K562 (cell line): ENCODE data around the gene MCL1. TPM values are rescaled to one million over a fixed set of nuclear protein-coding genes. Genes with fewer than 3 reads are reported as not detected.

ENCODE experiments used
- BCOR ChIP-seq: fragments of 450-650 bp; IDR thresholded peaks from 2 replicates; pipeline ENCODE4 v1.6.1; 2016
- COPS2 ChIP-seq: fragments of 450-650 bp; conservative IDR thresholded peaks from 2 replicates; pipeline ENCODE4 v1.6.1; 2016; ENCODE audit warnings: mild to moderate bottlenecking, moderate library complexity
- ELF4 ChIP-seq: fragments of 450-650 bp; formaldehyde crosslinking; IDR thresholded peaks from 2 replicates; pipeline ENCODE4 v1.4.0; 2022; ENCODE audit warnings: missing genetic modification characterization
- HDAC1 ChIP-seq, 2 experiments: fragments of 450-650 bp; IDR thresholded peaks; 2 replicates each; pipeline ENCODE4 v1.6.1; 2016 to 2017; ENCODE audit warnings: inconsistent platforms in 1 of 2, mild to moderate bottlenecking in 1 of 2, moderate library complexity in 1 of 2
- JUNB ChIP-seq: fragments of 450-650 bp; formaldehyde crosslinking; conservative IDR thresholded peaks from 2 replicates; pipeline ENCODE4 v1.4.0; 2020; ENCODE audit warnings: mild to moderate bottlenecking
- LEF1 ChIP-seq: fragments of 450-650 bp; IDR thresholded peaks from 2 replicates; pipeline ENCODE4 v1.6.1; 2016; ENCODE audit warnings: mild to moderate bottlenecking
- RHOXF2B ChIP-seq: fragments of 250-450 bp; sonication (Bioruptor Pico); conservative IDR thresholded peaks from 2 replicates; pipeline ENCODE4 v1.5.1; 2021
- SMAD3 ChIP-seq: fragments of 450-650 bp; formaldehyde crosslinking; conservative IDR thresholded peaks from 2 replicates; pipeline ENCODE4 v1.4.0; 2020; ENCODE audit warnings: mild to moderate bottlenecking
- SUPT5H ChIP-seq: fragments of 450-650 bp; IDR thresholded peaks from 2 replicates; pipeline ENCODE4 v1.6.1; 2016
- XRCC3 ChIP-seq: fragments of 450-650 bp; IDR thresholded peaks from 2 replicates; pipeline ENCODE4 v1.6.1; 2017; ENCODE audit warnings: mild to moderate bottlenecking, moderate library complexity
- YY1 ChIP-seq, 3 experiments: IDR thresholded peaks; 2 replicates each; pipeline ENCODE4 v1.6.1; 2011; ENCODE audit warnings: low read length in 2 of 3, mild to moderate bottlenecking in 2 of 3, moderate library complexity in 2 of 3, borderline replicate concordance in 1 of 3, control low read depth in 1 of 3, low read depth in 1 of 3; ENCODE audit not compliant: insufficient read depth in 3 of 3, insufficient replicate concordance in 2 of 3, control insufficient read depth in 1 of 3, insufficient read length in 1 of 3; ENCODE audit errors: extremely low read depth in 1 of 3
- ZNF175 ChIP-seq: fragments of 200-800 bp; sonication (Bioruptor generic); IDR thresholded peaks from 2 replicates; pipeline ENCODE4 v1.6.1; 2016; ENCODE audit warnings: low read depth, mild to moderate bottlenecking, missing genetic modification characterization, missing compliant biosample characterization
- ZZZ3 ChIP-seq: fragments of 450-650 bp; IDR thresholded peaks from 2 replicates; pipeline ENCODE4 v1.6.1; 2016; ENCODE audit warnings: antibody characterized with exemption, mild to moderate bottlenecking, moderate library complexity
- polyA plus RNA-seq, 8 experiments: library from polyadenylated mRNA; depleted of rRNA in 4 of 8; stranded (reverse) in 5 of 8; unstranded in 3 of 8; fragments of >200 nt; fragmentation: Nextera tagmentation in 2 of 8; fragmentation: Illumina TruSeq in 1 of 8; extraction: Ambion mirVana in 2 of 8; extraction: Trizol in 1 of 8; gene quantifications; 2 replicates each; pipeline versions ENCODE4 v1.2.1 to v1.2.3, GENCODE V29; 2011 to 2014; ENCODE audit warnings: inconsistent platforms in 1 of 8, missing spikeins in 1 of 8
- total RNA-seq, 7 experiments: library from RNA; depleted of rRNA in 6 of 7; stranded (reverse); fragments of >200 nt in 6 of 7; fragmentation: Illumina TruSeq in 2 of 7; extraction: Trizol in 2 of 7; gene quantifications; 2 replicates each; pipeline versions ENCODE4 v1.2.1 to v1.2.3, GENCODE V29; 2011 to 2021; ENCODE audit warnings: low replicate concordance in 1 of 7
- TF ChIP-seq, protein P1 (sequence below): fragments of 250-450 bp; sonication (Bioruptor Pico); IDR thresholded peaks from 2 replicates; pipeline ENCODE4 v1.4.0; 2020
- TF ChIP-seq, protein P2 (sequence below), 2 experiments: fragments of 250-450 bp in 1 of 2; fragments of 450-650 bp in 1 of 2; sonication (Bioruptor Pico) in 1 of 2; IDR thresholded peaks; 2 replicates each; pipeline versions ENCODE4 v1.6.1 to v1.8.0; 2016 to 2021; ENCODE audit warnings: mild to moderate bottlenecking in 2 of 2, moderate library complexity in 2 of 2, missing compliant biosample characterization in 1 of 2, missing genetic modification characterization in 1 of 2
- TF ChIP-seq, protein P3 (sequence below): fragments of 450-650 bp; IDR thresholded peaks from 2 replicates; pipeline ENCODE4 v1.6.1; 2018; ENCODE audit warnings: mild to moderate bottlenecking, low read depth; ENCODE audit not compliant: partially characterized antibody
- TF ChIP-seq, protein P4 (sequence below): fragments of 250-450 bp; sonication (Bioruptor Pico); IDR thresholded peaks from 2 replicates; pipeline ENCODE4 v1.8.0; 2022; ENCODE audit warnings: moderate library complexity, mild to moderate bottlenecking, inconsistent platforms

Gene MCL1
- total and polyA plus RNA-seq, 9 of the 15 experiments (the other 6 are each of a cell fraction or from before 2014, with no cell fraction given), result 27.1 to 224 (median 138) TPM

DNA sequence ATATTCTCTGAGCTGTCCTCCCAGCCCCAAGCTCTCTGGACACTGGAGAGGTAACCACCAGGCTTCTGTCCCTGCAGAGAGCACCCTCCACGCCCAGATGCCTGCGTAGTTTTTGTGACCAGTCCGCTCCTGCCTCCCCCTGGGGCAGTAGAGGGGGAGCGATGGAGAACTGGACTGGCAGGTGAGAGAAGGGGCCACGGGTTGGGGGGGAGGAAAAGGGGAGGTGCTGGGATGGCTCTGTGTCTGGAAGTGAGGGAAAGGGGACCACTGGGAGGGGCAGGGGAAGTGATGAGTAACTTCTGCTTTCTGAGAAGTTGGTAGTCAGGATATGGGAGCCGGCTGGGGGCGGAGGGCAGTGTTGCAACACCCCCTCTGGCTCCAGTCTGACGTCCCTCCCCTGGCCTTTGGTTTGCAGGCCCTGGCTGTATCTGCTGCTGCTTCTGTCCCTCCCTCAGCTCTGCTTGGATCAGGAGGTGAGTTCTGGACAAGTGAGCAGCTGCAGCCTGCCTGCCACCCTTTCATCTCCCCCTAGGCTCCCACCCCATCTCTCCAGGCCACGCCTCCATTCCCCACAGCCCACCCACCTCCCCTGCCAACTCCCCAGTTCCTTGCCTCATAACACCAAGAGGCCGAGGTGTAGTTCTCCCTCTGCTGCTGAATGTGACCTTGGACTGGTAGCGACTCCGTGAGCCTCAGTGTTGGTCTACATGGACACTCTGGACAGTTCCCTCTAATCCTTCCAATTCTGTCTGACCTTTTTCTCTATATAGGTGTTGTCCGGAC, 27.1 kb downstream of the MCL1 start (continued):
- TF ChIP-seq, protein P1, sequence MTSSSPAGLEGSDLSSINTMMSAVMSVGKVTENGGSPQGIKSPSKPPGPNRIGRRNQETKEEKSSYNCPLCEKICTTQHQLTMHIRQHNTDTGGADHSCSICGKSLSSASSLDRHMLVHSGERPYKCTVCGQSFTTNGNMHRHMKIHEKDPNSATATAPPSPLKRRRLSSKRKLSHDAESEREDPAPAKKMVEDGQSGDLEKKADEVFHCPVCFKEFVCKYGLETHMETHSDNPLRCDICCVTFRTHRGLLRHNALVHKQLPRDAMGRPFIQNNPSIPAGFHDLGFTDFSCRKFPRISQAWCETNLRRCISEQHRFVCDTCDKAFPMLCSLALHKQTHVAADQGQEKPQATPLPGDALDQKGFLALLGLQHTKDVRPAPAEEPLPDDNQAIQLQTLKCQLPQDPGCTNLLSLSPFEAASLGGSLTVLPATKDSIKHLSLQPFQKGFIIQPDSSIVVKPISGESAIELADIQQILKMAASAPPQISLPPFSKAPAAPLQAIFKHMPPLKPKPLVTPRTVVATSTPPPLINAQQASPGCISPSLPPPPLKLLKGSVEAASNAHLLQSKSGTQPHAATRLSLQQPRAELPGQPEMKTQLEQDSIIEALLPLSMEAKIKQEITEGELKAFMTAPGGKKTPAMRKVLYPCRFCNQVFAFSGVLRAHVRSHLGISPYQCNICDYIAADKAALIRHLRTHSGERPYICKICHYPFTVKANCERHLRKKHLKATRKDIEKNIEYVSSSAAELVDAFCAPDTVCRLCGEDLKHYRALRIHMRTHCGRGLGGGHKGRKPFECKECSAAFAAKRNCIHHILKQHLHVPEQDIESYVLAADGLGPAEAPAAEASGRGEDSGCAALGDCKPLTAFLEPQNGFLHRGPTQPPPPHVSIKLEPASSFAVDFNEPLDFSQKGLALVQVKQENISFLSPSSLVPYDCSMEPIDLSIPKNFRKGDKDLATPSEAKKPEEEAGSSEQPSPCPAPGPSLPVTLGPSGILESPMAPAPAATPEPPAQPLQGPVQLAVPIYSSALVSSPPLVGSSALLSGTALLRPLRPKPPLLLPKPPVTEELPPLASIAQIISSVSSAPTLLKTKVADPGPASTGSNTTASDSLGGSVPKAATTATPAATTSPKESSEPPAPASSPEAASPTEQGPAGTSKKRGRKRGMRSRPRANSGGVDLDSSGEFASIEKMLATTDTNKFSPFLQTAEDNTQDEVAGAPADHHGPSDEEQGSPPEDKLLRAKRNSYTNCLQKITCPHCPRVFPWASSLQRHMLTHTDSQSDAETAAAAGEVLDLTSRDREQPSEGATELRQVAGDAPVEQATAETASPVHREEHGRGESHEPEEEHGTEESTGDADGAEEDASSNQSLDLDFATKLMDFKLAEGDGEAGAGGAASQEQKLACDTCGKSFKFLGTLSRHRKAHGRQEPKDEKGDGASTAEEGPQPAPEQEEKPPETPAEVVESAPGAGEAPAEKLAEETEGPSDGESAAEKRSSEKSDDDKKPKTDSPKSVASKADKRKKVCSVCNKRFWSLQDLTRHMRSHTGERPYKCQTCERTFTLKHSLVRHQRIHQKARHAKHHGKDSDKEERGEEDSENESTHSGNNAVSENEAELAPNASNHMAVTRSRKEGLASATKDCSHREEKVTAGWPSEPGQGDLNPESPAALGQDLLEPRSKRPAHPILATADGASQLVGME (CRISPR knock-in tag), result no peak
- TF ChIP-seq HDAC1 (IDR thresholded peaks at IDR 0.05), result peak in 1 of 2 experiments; percentile 73; a peak in 2 of 4 replicates
- TF ChIP-seq, protein P2, sequence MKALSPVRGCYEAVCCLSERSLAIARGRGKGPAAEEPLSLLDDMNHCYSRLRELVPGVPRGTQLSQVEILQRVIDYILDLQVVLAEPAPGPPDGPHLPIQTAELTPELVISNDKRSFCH (CRISPR knock-in tag; IDR thresholded peaks at IDR 0.05), result no peak
- TF ChIP-seq, protein P2 (tag; IDR thresholded peaks at IDR 0.05), result no peak
- peak; percentile 68 for TF ChIP-seq SUPT5H
- TF ChIP-seq, protein P3, sequence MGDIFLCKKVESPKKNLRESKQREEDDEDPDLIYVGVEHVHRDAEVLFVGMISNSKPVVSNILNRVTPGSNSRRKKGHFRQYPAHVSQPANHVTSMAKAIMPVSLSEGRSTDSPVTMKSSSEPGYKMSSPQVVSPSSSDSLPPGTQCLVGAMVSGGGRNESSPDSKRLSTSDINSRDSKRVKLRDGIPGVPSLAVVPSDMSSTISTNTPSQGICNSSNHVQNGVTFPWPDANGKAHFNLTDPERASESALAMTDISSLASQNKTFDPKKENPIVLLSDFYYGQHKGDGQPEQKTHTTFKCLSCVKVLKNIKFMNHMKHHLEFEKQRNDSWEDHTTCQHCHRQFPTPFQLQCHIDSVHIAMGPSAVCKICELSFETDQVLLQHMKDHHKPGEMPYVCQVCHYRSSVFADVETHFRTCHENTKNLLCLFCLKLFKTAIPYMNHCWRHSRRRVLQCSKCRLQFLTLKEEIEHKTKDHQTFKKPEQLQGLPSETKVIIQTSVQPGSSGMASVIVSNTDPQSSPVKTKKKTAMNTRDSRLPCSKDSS, result no peak
- TF ChIP-seq RHOXF2B (CRISPR knock-in tag), result no peak
- no peak for TF ChIP-seq YY1 (IDR thresholded peaks at IDR 0.05; ENCODE audit: borderline replicate concordance in 1 of 3, control insufficient read depth in 1 of 3, extremely low read depth in 1 of 3, insufficient read depth in 3 of 3, insufficient read length in 1 of 3, insufficient replicate concordance in 2 of 3, low read depth in 1 of 3, low read length in 2 of 3)
- TF ChIP-seq ELF4 (CRISPR knock-in tag), result no peak; the same call in 1 of the 2 replicates
- no peak for TF ChIP-seq XRCC3
- TF ChIP-seq SMAD3 (CRISPR knock-in tag), result no peak
- TF ChIP-seq BCOR, result no peak
- TF ChIP-seq COPS2, result no peak
- TF ChIP-seq, protein P4, sequence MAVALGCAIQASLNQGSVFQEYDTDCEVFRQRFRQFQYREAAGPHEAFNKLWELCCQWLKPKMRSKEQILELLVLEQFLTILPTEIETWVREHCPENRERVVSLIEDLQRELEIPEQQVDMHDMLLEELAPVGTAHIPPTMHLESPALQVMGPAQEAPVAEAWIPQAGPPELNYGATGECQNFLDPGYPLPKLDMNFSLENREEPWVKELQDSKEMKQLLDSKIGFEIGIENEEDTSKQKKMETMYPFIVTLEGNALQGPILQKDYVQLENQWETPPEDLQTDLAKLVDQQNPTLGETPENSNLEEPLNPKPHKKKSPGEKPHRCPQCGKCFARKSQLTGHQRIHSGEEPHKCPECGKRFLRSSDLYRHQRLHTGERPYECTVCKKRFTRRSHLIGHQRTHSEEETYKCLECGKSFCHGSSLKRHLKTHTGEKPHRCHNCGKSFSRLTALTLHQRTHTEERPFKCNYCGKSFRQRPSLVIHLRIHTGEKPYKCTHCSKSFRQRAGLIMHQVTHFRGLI (CRISPR knock-in tag), result no peak
- TF ChIP-seq JUNB (CRISPR knock-in tag), result no peak
- TF ChIP-seq ZNF175 (CRISPR knock-in tag), result 0 out of 2 replicates have a peak, but pooled peaks have one; percentile 11
- TF ChIP-seq LEF1, result 0 out of 2 replicates have a peak, but pooled peaks have one; percentile 20
- no peak for TF ChIP-seq ZZZ3
